ENCODE data around the gene FCGR2B. TPM values are rescaled to one million over a fixed set of nuclear protein-coding genes. Genes with fewer than 3 reads are reported as not detected.
"Not testable (repeated sequence)": the region's sequence is repeated elsewhere in the genome, so short reads cannot be mapped to it uniquely, and the experiment has no call there.

FCGR2B gene
- polyA plus RNA-seq (2013) = 1.0 TPM

DNA sequence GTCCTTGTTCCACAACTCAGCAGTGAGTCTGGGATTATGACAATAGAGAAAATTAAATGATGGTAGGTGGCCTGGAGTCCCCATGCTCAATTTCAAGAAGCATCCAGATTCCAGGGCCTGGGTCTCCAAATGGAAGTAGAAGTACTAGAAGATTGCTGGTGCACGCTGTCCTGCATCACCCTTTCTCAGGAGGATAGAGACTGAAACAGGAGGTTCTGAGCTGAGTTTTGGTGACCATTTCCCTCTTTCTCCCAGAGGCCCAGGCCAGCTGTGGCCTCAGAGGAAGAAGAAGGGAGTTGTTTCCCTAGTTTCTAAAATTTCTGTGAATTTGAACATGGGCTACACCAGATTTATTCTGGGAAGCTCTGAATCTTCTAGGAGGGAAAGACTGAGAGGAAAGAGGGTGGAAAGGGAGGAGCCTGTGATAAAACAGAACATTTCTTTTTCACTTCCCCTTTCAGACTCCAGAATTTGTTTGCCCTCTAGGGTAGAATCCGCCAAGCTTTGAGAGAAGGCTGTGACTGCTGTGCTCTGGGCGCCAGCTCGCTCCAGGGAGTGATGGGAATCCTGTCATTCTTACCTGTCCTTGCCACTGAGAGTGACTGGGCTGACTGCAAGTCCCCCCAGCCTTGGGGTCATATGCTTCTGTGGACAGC is at the start of gene FCGR2B:
TSS of gene FCGR2B (plus strand) at position 460 of the 656 bp plus-strand sequence. CDS start at position 559, 99 bp downstream.
- H3K27ac ChIP-seq (ENCODE audit: insufficient read depth in 1 of 2, low read depth in 1 of 2, low read length in 2 of 2, poor library complexity in 1 of 2, severe bottlenecking in 2 of 2); H3K27me3 ChIP-seq (replicated peaks in 2 of 5; ENCODE audit: control insufficient read depth in 4 of 5, insufficient read depth in 5 of 5, low read length in 4 of 5); CTCF ChIA-PET; H3K4me1 ChIP-seq (ENCODE audit: control extremely low read depth in 1 of 4, control insufficient read depth in 4 of 4, insufficient read depth in 4 of 4, low read length in 3 of 4); H3K36me3 ChIP-seq (ENCODE audit: control insufficient read depth in 4 of 4, insufficient read depth in 4 of 4, low read length in 3 of 4); DNase-seq; H3K9me3 ChIP-seq (ENCODE audit: control extremely low read depth in 1 of 5, control insufficient read depth in 4 of 5, insufficient read depth in 2 of 5, low read depth in 1 of 5, low read length in 4 of 5); POLR2A ChIA-PET; H3K4me3 ChIP-seq (ENCODE audit: control insufficient read depth in 1 of 7, extremely low read depth in 1 of 7, insufficient read depth in 4 of 7, low read depth in 2 of 7, low read length in 6 of 7): not testable (repeated sequence)
- WGBS (ENCODE audit: insufficient coverage) = no CpG with 5 or more reads among the region's 4 CpGs

DNA sequence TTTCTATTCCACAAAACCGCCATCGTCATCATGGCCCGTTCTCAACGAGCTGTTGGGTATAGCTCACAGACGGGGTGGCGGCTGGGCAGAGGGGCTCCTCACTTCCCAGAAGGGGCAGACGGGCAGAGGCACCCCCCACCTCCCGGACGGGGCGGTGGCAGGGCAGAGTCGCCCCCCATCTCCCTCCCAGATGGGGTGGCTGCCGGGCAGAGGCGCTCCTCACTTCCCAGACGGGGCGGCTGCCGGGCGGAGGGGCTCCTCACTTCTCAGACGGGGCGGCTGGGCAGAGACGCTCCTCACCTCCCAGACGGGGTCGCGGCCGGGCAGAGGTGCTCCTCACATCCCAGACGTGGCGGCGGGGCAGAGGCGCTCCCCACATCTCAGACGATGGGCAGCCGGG is 46.5 kb upstream of the FCGR2B start:
- DNase-seq; H3K27ac ChIP-seq (ENCODE audit: insufficient read depth in 1 of 2, low read depth in 1 of 2, low read length in 2 of 2, poor library complexity in 1 of 2, severe bottlenecking in 2 of 2); CTCF ChIA-PET; H3K9me3 ChIP-seq (ENCODE audit: control extremely low read depth in 1 of 5, control insufficient read depth in 4 of 5, insufficient read depth in 2 of 5, low read depth in 1 of 5, low read length in 4 of 5); POLR2A ChIA-PET; H3K36me3 ChIP-seq (ENCODE audit: control insufficient read depth in 4 of 4, insufficient read depth in 4 of 4, low read length in 3 of 4); H3K4me1 ChIP-seq (ENCODE audit: control extremely low read depth in 1 of 4, control insufficient read depth in 4 of 4, insufficient read depth in 4 of 4, low read length in 3 of 4); H3K4me3 ChIP-seq (ENCODE audit: control insufficient read depth in 1 of 7, extremely low read depth in 1 of 7, insufficient read depth in 4 of 7, low read depth in 2 of 7, low read length in 6 of 7): not testable (repeated sequence)
- WGBS (ENCODE audit: insufficient coverage) = 87% methylated on average over 9 of the region's 30 CpGs
- H3K27me3 ChIP-seq (replicated peaks in 2 of 5; ENCODE audit: control insufficient read depth in 4 of 5, insufficient read depth in 5 of 5, low read length in 4 of 5) = peaks cover 0 to 14% (median 3%) of the 10 kb centered on the region in 5 experiments

DNA sequence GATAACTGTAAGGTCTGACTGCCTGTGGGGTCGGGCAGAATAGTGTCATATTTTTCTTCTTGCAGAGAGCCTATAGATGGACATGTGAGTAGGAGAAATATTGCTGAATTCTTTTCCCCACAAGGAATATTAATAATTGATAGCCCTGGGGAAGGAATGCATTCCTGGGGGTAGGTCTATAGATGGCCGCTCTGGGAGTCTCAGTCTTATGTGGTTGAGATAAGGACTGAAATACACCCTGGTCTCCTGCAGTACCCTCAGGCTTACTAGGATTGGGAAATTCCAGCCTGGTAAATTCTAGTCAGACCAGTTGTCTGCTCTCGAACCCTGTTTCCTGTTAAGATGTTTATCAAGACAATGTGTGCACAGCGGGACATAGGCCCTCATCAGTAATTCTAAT is 44.4 kb upstream of the FCGR2B start:
- H3K36me3 ChIP-seq (ENCODE audit: control insufficient read depth in 4 of 4, insufficient read depth in 4 of 4, low read length in 3 of 4); DNase-seq; POLR2A ChIA-PET; H3K9me3 ChIP-seq (ENCODE audit: control extremely low read depth in 1 of 5, control insufficient read depth in 4 of 5, insufficient read depth in 2 of 5, low read depth in 1 of 5, low read length in 4 of 5); H3K27ac ChIP-seq (ENCODE audit: insufficient read depth in 1 of 2, low read depth in 1 of 2, low read length in 2 of 2, poor library complexity in 1 of 2, severe bottlenecking in 2 of 2); H3K4me3 ChIP-seq (ENCODE audit: control insufficient read depth in 1 of 7, extremely low read depth in 1 of 7, insufficient read depth in 4 of 7, low read depth in 2 of 7, low read length in 6 of 7); CTCF ChIA-PET: not testable (repeated sequence)
- H3K4me1 ChIP-seq (ENCODE audit: control extremely low read depth in 1 of 4, control insufficient read depth in 4 of 4, insufficient read depth in 4 of 4, low read length in 3 of 4) = peaks cover 0 to 21% (median 12%) of the 10 kb centered on the region in 4 experiments
- WGBS (ENCODE audit: insufficient coverage) = no CpG with 5 or more reads among the region's 4 CpGs
- peaks cover 0 to 21% (median 5%) of the 10 kb centered on the region in 5 experiments for H3K27me3 ChIP-seq (replicated peaks in 2 of 5; ENCODE audit: control insufficient read depth in 4 of 5, insufficient read depth in 5 of 5, low read length in 4 of 5)

DNA sequence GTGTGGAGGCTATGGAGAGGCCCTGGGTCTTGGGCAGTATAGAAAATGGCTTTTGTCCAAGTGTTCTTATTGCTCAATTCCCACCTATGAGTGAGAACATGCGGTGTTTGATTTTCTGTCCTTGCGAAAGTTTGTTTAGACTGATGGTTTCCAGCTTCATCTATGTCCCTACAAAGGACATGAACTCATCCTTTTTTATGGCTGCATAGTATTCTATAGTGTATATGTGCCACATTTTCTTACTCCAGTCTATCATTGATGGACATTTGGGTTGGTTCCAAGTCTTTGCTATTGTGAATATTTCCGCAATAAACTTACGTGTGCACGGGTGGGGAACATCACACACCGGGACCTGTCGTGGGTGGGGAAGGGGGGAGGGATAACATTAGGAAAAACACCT is 42.5 kb upstream of the FCGR2B start:
- H3K36me3 ChIP-seq (ENCODE audit: control insufficient read depth in 4 of 4, insufficient read depth in 4 of 4, low read length in 3 of 4); H3K9me3 ChIP-seq (ENCODE audit: control extremely low read depth in 1 of 5, control insufficient read depth in 4 of 5, insufficient read depth in 2 of 5, low read depth in 1 of 5, low read length in 4 of 5); DNase-seq; H3K4me3 ChIP-seq (ENCODE audit: control insufficient read depth in 1 of 7, extremely low read depth in 1 of 7, insufficient read depth in 4 of 7, low read depth in 2 of 7, low read length in 6 of 7); POLR2A ChIA-PET; H3K27ac ChIP-seq (ENCODE audit: insufficient read depth in 1 of 2, low read depth in 1 of 2, low read length in 2 of 2, poor library complexity in 1 of 2, severe bottlenecking in 2 of 2); CTCF ChIA-PET: not testable (repeated sequence)
- Histone ChIP-seq H3K27me3 (replicated peaks in 2 of 5; ENCODE audit: control insufficient read depth in 4 of 5, insufficient read depth in 5 of 5, low read length in 4 of 5) (peaks cover 0 to 24% (median 5%) of the 10 kb centered on the region in 5 experiments), H3K4me1 (ENCODE audit: control extremely low read depth in 1 of 4, control insufficient read depth in 4 of 4, insufficient read depth in 4 of 4, low read length in 3 of 4) (peaks cover 0 to 24% (median 14%) of the 10 kb centered on the region in 4 experiments)
- whole genome bisulfite sequencing (ENCODE audit: insufficient coverage) = 100% methylated on average over 2 of the region's 7 CpGs

DNA sequence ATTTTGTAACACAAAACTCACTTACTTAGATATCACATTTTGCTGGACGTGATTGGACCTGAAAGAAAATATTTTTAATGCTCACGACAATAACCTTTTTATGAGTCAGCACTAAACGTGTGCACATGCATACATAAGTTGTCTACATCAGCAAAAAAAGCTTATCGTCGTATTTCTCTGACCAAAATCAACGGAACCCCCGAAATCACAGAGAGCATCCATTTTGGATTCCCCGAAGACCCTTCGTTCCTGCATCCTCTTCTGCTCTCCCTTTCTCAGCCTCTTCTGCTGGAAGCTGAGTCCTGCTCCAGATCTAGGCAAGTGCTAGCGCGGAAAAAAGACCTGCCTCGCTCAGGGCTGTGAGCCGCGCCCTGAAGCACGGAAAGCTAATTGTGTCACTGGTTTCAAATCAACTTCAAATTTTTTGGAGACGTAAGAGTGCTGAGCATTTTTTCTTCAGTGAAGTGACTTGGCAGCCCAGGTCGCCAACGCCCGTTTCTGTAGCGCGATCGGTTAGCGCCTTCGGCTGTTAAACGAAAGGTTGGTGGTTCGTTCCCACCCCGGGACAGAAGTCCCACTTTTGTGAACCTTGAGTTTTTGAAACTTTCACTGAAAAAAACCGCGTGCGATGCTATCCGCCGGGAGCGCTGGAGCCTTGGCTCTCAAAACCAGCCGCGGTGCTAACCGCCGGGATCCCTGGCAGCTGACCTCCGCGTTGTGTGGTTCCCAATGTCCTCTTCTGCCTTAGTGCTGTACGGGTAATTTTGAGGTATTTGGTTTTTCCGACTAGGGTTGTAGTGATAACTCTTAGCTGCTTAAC is 41.6 kb upstream of the FCGR2B start:
- H3K9me3 ChIP-seq (ENCODE audit: control extremely low read depth in 1 of 5, control insufficient read depth in 4 of 5, insufficient read depth in 2 of 5, low read depth in 1 of 5, low read length in 4 of 5); POLR2A ChIA-PET; H3K36me3 ChIP-seq (ENCODE audit: control insufficient read depth in 4 of 4, insufficient read depth in 4 of 4, low read length in 3 of 4); CTCF ChIA-PET: not testable (repeated sequence)
- under 1% methylated on average over 31 of the region's 41 CpGs for WGBS (ENCODE audit: insufficient coverage)
- peak; percentile 48 to 72 (median 70) for DNase-seq
- peak overlapping the region in 6 of 7 experiments; percentile 38 to 73 (median 66) for H3K4me3 ChIP-seq (ENCODE audit: control insufficient read depth in 1 of 7, extremely low read depth in 1 of 7, insufficient read depth in 4 of 7, low read depth in 2 of 7, low read length in 6 of 7)
- H3K27ac ChIP-seq (ENCODE audit: insufficient read depth in 1 of 2, low read depth in 1 of 2, low read length in 2 of 2, poor library complexity in 1 of 2, severe bottlenecking in 2 of 2) = peak overlapping the region in 1 of 2 experiments; percentile 82
- peaks cover 0 to 24% (median 5%) of the 10 kb centered on the region in 5 experiments for H3K27me3 ChIP-seq (replicated peaks in 2 of 5; ENCODE audit: control insufficient read depth in 4 of 5, insufficient read depth in 5 of 5, low read length in 4 of 5)
- peaks cover 0 to 29% (median 15%) of the 10 kb centered on the region in 4 experiments for H3K4me1 ChIP-seq (ENCODE audit: control extremely low read depth in 1 of 4, control insufficient read depth in 4 of 4, insufficient read depth in 4 of 4, low read length in 3 of 4)

DNA sequence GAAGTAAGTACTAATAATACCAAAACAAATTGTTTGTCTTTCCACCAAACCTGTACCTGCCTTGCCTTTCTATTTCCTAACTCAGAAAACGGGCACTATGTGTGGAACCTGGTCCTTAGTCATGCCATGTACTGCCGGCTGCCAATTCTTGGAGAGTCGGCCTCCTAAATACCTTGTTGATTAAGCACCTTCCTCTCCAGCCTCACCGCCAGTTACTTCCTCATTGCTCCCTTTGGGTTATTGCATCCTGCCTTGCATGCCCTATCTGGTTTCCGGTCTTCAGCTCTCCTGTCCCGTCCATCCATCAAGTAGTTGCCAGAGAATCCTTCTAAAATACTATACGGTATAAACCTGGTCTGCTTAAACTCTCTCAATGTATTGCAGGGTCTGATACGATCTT is 40.9 kb upstream of the FCGR2B start:
- Histone ChIP-seq H3K4me3 (ENCODE audit: control insufficient read depth in 1 of 7, extremely low read depth in 1 of 7, insufficient read depth in 4 of 7, low read depth in 2 of 7, low read length in 6 of 7) (peak overlapping the region in 5 of 7 experiments; percentile 38 to 73 (median 66)), H3K4me1 (ENCODE audit: control extremely low read depth in 1 of 4, control insufficient read depth in 4 of 4, insufficient read depth in 4 of 4, low read length in 3 of 4) (peaks cover 0 to 29% (median 15%) of the 10 kb centered on the region in 4 experiments), H3K27me3 (replicated peaks in 2 of 5; ENCODE audit: control insufficient read depth in 4 of 5, insufficient read depth in 5 of 5, low read length in 4 of 5) (peaks cover 0 to 24% (median 5%) of the 10 kb centered on the region in 5 experiments), H3K27ac (ENCODE audit: insufficient read depth in 1 of 2, low read depth in 1 of 2, low read length in 2 of 2, poor library complexity in 1 of 2, severe bottlenecking in 2 of 2) (peak overlapping the region in 1 of 2 experiments; percentile 82)
- POLR2A ChIA-PET; CTCF ChIA-PET; H3K9me3 ChIP-seq (ENCODE audit: control extremely low read depth in 1 of 5, control insufficient read depth in 4 of 5, insufficient read depth in 2 of 5, low read depth in 1 of 5, low read length in 4 of 5); H3K36me3 ChIP-seq (ENCODE audit: control insufficient read depth in 4 of 4, insufficient read depth in 4 of 4, low read length in 3 of 4): not testable (repeated sequence)
- 5% methylated on average over 5 of the region's 8 CpGs for WGBS (ENCODE audit: insufficient coverage)
- DNase-seq = peak in 2 of 3 donors; percentile 53 to 68

Data from common myeloid progenitor, CD34-positive (primary cell).